Measurements from ENCODE around the gene COA8. TPM values are rescaled to one million over a fixed set of nuclear protein-coding genes. Genes with fewer than 3 reads are reported as not detected.

Gene COA8
- total RNA-seq, 4 donors from 2014 or later, result 26.8 to 46.1 (median 37.6) TPM

DNA sequence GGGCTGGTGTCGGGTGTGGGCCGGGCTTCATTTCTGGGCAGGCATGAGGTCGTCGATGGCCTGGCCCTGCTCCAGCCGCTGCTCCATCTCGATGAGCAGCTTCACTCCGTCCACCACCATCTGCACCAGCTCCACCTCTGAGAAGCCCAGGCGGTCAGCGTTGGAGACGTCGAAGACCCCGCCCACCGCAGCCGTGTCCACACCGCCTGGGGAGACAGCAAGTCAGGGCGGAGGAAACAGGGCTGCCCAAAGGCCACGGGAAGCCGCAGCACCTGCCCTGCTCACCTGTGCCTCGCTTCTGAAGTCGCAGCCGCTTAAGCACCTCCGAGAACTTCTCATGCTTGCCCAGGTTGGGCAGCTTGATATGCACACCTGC, 42.9 kb upstream of the COA8 start:
- TF ChIP-seq EP300 (IDR thresholded peaks at IDR 0.05) (no peak), POLR2AphosphoS5 (IDR thresholded peaks at IDR 0.05) (no peak), POLR2A (IDR thresholded peaks at IDR 0.05; ENCODE audit: low read depth) (no peak)
- TF ChIP-seq, protein P1, sequence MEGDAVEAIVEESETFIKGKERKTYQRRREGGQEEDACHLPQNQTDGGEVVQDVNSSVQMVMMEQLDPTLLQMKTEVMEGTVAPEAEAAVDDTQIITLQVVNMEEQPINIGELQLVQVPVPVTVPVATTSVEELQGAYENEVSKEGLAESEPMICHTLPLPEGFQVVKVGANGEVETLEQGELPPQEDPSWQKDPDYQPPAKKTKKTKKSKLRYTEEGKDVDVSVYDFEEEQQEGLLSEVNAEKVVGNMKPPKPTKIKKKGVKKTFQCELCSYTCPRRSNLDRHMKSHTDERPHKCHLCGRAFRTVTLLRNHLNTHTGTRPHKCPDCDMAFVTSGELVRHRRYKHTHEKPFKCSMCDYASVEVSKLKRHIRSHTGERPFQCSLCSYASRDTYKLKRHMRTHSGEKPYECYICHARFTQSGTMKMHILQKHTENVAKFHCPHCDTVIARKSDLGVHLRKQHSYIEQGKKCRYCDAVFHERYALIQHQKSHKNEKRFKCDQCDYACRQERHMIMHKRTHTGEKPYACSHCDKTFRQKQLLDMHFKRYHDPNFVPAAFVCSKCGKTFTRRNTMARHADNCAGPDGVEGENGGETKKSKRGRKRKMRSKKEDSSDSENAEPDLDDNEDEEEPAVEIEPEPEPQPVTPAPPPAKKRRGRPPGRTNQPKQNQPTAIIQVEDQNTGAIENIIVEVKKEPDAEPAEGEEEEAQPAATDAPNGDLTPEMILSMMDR (IDR thresholded peaks at IDR 0.05), result no peak
- intact Hi-C loops (cut with DNase I), result no loop called here
- peaks cover 0 to 9% (median 4%) of the 10 kb centered on the region in 4 donors for H3K27me3 ChIP-seq
- H3K9me3 ChIP-seq, result no peaks in the 10 kb centered on the region
- H3K4me1 ChIP-seq, result peaks cover 47 to 73% (median 64%) of the 10 kb centered on the region in 4 donors
- 36% methylated on average over 22 of the region's 22 CpGs for WGBS
- H3K36me3 ChIP-seq, result peaks cover 3 to 19% (median 12%) of the 10 kb centered on the region in 4 donors
- H3K27ac ChIP-seq (replicated peaks in 1 of 4), result peak overlapping the region; percentile 96 to 98 (median 97)
- peak overlapping the region; percentile 80 to 91 (median 85) for H3K4me3 ChIP-seq
- no peak for DNase-seq (ENCODE audit: extremely low spot score)

DNA sequence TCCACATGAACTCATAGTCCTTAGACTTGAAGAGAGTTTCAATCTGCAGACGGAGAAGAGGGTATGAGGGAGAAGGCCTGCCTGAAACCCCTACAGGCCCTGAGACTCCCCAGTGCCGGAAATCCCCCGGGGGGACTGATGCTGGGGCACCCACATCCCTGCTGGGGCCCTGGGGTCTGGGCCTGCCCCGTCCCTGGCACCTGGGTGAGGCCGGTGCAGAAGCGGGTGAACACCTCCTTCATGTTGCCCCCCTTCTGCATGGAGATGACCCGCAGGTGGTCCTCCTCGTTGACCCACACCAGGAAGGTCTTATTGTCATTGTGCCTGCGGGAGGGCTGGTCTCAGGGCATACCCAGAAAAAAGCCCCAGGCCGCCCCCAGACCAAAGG, 42.5 kb upstream of the COA8 start:
- Histone ChIP-seq H3K9me3 (no peaks in the 10 kb centered on the region), H3K4me1 (peaks cover 47 to 75% (median 64%) of the 10 kb centered on the region in 4 donors), H3K27me3 (peaks cover 0 to 9% (median 4%) of the 10 kb centered on the region in 4 donors), H3K27ac (replicated peaks in 1 of 4) (peak overlapping the region; percentile 96 to 98 (median 97)), H3K4me3 (peak overlapping the region; percentile 80 to 91 (median 85)), H3K36me3 (peaks cover 3 to 19% (median 12%) of the 10 kb centered on the region in 4 donors)
- TF ChIP-seq POLR2AphosphoS5 (IDR thresholded peaks at IDR 0.05), result no peak
- no peak for TF ChIP-seq POLR2A (IDR thresholded peaks at IDR 0.05; ENCODE audit: low read depth)
- TF ChIP-seq, protein P1 (IDR thresholded peaks at IDR 0.05), result no peak
- no peak for TF ChIP-seq EP300 (IDR thresholded peaks at IDR 0.05)
- intact Hi-C loops (cut with DNase I), result no loop called here
- 49% methylated on average over 2 of the region's 10 CpGs for WGBS
- DNase-seq (ENCODE audit: extremely low spot score), result no peak

DNA sequence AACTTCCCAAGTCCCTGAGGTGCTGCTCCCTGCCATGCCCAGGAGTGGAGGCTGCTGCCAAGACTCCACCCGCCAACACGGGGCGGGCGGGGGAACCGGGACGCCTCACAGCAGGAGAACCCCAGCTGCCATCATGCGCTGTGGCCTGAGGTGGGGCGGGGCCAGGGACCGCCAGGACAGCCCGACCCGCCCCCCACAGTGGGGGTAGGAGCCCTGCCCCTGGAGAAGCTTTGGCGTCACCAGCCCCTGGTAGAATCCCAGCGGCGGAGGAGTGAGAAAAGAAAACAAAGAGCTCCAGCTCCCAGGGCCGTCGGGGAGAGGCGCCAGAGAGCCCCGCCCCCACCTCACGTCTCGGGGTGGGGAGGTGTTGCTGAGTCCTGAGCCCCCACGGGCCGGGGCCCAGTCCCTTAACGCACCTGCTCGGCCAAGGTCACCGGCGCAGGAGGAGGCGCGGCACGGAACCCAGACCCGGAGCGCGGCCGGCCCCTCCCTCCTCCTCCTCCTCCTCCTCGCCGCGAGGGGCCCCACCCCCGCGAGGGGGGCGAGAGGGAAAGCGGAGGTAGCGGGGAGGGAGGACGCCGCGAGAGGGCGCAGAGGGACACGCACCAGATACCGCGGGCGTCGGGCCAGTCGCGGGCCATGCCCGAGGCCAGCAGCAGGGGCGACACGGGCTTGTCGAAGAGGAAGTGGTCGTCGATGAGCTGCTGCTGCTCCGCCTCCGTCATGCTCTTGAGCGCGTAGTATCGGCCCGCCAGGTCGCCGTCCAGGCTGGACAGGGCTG, 41.9 kb upstream of the COA8 start:
- peaks cover 53 to 76% (median 64%) of the 10 kb centered on the region in 4 donors for H3K4me1 ChIP-seq
- H3K27ac ChIP-seq (replicated peaks in 1 of 4), result peak overlapping the region; percentile 96 to 98 (median 97)
- peaks cover 0 to 9% (median 4%) of the 10 kb centered on the region in 4 donors for H3K27me3 ChIP-seq
- TF ChIP-seq, protein P1 (IDR thresholded peaks at IDR 0.05), result peak; percentile 60 to 65 (median 63)
- TF ChIP-seq POLR2AphosphoS5 (IDR thresholded peaks at IDR 0.05) (peak; percentile 44 to 87), POLR2A (IDR thresholded peaks at IDR 0.05; ENCODE audit: low read depth) (no peak), EP300 (IDR thresholded peaks at IDR 0.05) (no peak)
- intact Hi-C loops (cut with DNase I), result no loop called here
- WGBS, result 0% methylated on average over 7 of the region's 66 CpGs
- peak overlapping the region; percentile 80 to 91 (median 85) for H3K4me3 ChIP-seq
- H3K36me3 ChIP-seq, result peaks cover 3 to 19% (median 12%) of the 10 kb centered on the region in 4 donors
- no peaks in the 10 kb centered on the region for H3K9me3 ChIP-seq
- DNase-seq (ENCODE audit: extremely low spot score), result no peak

DNA sequence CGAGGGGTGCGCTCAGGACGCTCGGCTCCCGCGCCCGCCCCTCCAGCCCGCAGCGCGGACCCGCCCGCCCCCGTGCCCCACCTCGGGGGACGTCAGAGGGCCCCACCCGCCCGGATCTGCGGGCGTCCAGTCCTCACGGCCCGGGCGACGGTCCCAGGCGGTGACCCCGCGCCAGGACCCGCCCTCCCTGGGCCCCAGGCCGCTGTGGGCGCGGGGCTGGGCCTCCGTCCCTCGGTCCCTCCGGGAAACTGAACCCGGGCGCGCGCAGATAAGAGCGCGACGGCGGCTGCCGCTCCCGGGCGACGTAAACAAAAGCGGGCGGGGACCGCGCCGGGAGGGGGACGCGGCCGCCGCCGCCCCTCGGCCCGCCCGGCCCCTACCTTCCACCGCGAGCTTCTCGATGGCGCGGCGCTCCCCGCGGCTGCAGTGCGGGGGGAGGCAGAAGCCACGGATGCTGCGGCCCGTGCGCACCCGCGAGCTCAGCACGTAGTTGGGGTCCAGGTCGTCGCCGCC, 41.3 kb upstream of the COA8 start:
- TF ChIP-seq EP300 (IDR thresholded peaks at IDR 0.05) (no peak), POLR2A (IDR thresholded peaks at IDR 0.05; ENCODE audit: low read depth) (no peak), POLR2AphosphoS5 (IDR thresholded peaks at IDR 0.05) (no peak)
- TF ChIP-seq, protein P1 (IDR thresholded peaks at IDR 0.05), result no peak
- WGBS, result 0% methylated on average over 4 of the region's 77 CpGs
- H3K4me1 ChIP-seq, result peaks cover 59 to 82% (median 69%) of the 10 kb centered on the region in 4 donors
- H3K27ac ChIP-seq (replicated peaks in 1 of 4), result peak overlapping the region; percentile 96 to 98 (median 97)
- no peaks in the 10 kb centered on the region for H3K9me3 ChIP-seq
- H3K27me3 ChIP-seq, result peaks cover 0 to 9% (median 4%) of the 10 kb centered on the region in 4 donors
- H3K36me3 ChIP-seq, result peaks cover 3 to 19% (median 12%) of the 10 kb centered on the region in 4 donors
- intact Hi-C loops (cut with DNase I), result no loop called here
- no peak for DNase-seq (ENCODE audit: extremely low spot score)
- peak overlapping the region; percentile 80 to 91 (median 85) for H3K4me3 ChIP-seq
